GM04504 (cell line): Measurements from ENCODE around the gene CCR1.
"Not testable (repeated sequence)": the region's sequence is repeated elsewhere in the genome, so short reads cannot be mapped to it uniquely, and the experiment has no call there.

Experiments used
- DNase-seq: peaks from one replicate; pipeline ENCODE4 v3.0.0-alpha.2; 2012; ENCODE audit warnings: low read depth

CCR1 gene

DNA sequence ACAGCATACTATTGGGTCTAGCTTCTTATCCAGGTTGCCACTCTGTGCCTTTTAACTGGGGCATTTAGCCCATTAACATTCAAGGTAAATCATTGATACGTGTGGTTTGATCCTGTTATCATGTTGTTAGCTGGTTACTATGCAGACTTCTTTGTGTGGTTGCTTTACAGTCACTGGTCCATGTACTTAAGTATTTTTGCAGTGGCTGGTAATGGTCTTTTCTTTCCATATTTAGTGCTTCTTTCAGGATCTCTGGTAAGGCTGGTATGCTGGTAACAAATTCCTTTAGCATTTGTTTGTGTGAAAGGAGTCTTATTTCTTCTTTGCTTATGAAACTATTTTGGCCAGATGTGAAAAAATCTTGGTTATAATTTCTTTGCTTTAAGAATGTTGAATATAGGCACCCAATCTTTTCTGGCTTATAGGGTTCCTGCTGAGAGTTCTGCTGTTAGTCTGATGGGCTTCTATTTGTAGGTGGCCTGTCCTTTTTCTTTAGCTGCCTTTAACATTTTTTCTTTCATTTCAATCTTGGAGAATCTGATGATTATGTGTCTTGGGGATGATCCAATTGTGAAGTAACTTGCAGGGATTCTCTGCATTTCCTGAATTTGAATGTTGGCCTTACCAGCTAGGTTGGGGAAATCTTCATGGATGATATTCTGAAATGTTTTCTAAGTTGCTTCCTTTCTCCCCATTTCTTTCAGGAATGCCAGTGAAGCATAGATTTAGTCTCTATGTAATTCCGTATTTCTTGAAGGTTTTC, 39.3 kb downstream of the CCR1 start:
- no peak for DNase-seq

DNA sequence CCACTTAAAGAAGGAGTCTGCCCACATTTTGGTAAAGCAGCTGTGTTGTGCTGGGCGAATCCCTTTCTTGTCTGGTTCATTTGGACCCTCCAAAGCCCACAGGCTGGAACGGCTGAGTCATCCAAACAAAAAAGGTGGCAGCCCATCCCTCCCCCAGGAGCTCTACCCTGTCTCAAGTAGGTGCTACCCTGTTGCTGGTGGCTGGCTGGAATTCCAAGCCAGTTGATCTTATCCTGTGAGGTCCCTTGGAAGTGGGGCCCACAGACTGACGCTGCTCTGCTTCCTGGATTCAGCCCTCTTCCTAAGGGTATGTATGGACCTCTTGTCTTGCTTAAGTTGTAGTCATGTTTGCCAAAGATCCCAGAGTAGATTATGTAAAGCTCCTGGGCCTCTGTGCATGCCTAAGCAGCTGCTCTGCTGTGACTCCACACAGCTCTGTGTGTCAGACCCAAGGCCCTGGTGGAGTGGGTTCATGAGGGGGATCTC, 44.5 kb downstream of the CCR1 start:
- no peak for DNase-seq

GRCh38 chr3:46162975-46163555, 45.0 kb downstream of the CCR1 start:
- no peak for DNase-seq

DNA sequence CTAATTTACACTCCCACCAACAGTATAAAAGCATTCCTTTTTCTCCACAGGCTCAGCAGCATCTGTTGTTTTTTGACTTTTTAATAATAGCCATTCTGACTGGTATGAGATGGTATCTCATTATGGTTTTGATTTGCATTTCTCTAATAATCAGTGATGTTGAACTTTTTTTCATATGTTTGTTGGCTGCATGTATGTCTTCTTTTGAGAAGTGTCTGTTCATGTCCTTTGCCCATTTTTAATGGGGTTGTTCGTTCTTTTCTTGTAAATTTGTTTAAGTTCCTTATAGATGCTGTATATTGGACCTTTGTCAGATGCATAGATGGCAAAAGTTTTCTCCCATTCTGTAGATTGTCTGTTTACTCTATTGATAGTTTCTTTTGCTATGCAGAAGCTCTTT, 50.4 kb downstream of the CCR1 start:
- DNase-seq = not testable (repeated sequence)

DNA sequence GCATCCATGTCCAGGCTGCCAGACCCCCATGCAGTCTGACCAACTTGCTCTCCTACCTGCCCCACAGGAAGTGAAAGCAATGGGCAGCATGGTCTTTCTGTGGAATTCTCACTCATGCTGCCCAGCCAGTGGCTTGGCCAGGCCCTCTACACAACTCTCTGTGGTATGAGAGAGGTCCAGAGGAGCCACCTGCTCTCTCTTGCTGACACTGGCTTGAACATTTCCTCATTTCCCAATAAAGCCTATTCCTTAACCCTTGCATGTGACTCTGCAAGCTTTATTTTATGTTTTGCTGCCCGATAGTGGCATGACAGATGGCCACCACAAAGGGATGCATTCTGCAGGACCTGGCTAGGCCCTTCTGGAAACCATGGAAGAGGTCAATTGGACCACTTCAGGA, 53.8 kb downstream of the CCR1 start:
- DNase-seq = no peak
